Measurements from ENCODE around the gene PARD3.

DNA sequence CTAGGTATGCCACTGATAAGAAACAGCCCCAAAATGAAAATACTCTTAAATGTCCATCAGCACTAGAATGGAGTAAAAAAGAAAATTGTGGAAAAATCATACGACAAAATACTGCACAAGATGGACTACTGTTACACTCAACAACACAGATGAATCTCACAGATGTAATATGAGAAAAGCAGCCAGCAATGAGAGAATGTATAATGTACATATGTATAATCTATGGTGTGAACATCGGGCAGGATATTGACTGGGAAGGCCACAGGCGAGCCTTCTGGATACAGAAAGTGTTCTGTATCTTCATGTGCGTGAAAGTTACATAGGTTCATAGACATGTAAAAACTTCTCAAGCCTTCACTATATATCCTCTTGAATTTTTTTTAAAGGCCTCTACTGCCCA, 212.6 kb downstream of the PARD3 start:
- TF ChIP-seq, protein P1, sequence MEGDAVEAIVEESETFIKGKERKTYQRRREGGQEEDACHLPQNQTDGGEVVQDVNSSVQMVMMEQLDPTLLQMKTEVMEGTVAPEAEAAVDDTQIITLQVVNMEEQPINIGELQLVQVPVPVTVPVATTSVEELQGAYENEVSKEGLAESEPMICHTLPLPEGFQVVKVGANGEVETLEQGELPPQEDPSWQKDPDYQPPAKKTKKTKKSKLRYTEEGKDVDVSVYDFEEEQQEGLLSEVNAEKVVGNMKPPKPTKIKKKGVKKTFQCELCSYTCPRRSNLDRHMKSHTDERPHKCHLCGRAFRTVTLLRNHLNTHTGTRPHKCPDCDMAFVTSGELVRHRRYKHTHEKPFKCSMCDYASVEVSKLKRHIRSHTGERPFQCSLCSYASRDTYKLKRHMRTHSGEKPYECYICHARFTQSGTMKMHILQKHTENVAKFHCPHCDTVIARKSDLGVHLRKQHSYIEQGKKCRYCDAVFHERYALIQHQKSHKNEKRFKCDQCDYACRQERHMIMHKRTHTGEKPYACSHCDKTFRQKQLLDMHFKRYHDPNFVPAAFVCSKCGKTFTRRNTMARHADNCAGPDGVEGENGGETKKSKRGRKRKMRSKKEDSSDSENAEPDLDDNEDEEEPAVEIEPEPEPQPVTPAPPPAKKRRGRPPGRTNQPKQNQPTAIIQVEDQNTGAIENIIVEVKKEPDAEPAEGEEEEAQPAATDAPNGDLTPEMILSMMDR (conservative IDR thresholded peaks at IDR 0.05 in 1 of 2, IDR thresholded peaks at IDR 0.05 in 1 of 2; ENCODE audit: low read depth in 1 of 2, low read length in 2 of 2), result no peak
- TF ChIP-seq EZH2 (IDR thresholded peaks at IDR 0.05; ENCODE audit: low read length, missing control alignments), result no peak

All from fibroblast of lung (primary cell).